ENCODE results near the gene TCEA3.
A peak's percentile ranks its signal among the peaks of the same experiment; 100 is the strongest.

The TCEA3 gene

GRCh38 chr1:23369335-23370013, 55.1 kb downstream of the TCEA3 start, which contains the start of gene ZNF436:
ZNF436 (minus strand) TSS chr1:23369836; CDS start chr1:23368005, 1,831 bp downstream.
- no peak for DNase-seq (ENCODE audit: low read depth in 3 of 3, low spot score in 1 of 3)

GRCh38 chr1:23368562-23369334, 55.8 kb downstream of the TCEA3 start:
- peak; percentile 55 to 70 (median 70) for DNase-seq (ENCODE audit: low read depth in 3 of 3, low spot score in 1 of 3)

DNA sequence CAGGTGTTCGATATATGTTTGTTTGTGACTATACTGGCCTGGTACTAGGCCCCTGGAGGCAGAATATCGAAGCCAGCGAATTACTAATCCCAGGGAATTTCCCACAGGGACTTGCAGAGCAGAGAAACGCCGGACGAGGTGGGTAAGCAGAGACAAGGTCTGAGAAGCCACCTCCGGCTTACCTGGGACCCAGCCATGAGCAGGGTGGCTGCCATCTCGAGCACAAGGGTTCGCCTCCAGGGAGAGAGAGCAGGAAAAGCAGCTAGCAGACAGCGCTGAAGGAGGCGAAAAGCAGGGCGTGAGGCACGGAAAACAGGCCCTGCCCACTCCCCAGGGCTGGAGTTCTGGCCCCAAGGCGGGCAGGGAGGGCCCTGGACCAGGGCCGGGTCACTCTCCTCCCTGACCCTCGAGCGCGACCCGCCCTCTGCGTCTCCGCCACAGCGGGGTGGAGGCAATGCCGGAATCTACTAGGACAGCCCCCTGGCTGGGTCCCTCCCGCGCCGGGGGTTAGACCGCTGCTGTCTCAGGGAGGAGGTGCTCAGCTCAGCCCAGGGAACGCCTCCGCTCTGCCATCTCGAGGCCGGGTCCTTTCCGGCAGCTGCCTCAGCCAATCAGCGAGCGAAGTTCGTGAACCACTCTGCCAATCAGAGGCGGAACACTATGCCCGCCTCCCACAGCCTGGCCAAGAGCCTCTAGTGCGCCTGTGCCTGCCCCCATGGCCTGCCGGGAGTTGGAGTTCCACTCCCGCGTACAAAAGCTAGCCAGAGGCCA, 56.6 kb downstream of the TCEA3 start:
- peak; percentile 90 to 95 (median 94) for DNase-seq (ENCODE audit: low read depth in 3 of 3, low spot score in 1 of 3)

GRCh38 chr1:23367451-23367790, 57.1 kb downstream of the TCEA3 start:
- DNase-seq (ENCODE audit: low read depth in 3 of 3, low spot score in 1 of 3), result no peak

DNA sequence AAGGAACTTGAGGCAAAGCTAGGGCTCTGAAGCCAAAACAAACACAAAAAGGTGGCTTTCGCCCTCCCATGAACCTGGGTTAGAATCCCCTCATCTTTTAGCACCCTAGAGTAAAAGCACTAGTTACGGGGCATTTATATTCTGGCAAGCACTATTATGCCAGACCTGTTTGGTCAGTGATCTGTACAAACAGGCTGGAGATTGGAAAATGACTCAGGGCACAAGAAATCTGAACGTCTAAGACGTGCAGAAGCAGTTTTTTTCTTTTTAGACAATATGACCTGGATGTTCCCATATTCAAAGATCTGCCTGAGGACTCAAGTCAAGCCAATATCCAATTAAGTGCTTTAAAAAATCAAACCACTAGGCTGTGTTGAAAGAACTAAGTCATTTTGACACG, 58.0 kb downstream of the TCEA3 start:
- DNase-seq (ENCODE audit: low read depth in 3 of 3, low spot score in 1 of 3), result no peak

DNA sequence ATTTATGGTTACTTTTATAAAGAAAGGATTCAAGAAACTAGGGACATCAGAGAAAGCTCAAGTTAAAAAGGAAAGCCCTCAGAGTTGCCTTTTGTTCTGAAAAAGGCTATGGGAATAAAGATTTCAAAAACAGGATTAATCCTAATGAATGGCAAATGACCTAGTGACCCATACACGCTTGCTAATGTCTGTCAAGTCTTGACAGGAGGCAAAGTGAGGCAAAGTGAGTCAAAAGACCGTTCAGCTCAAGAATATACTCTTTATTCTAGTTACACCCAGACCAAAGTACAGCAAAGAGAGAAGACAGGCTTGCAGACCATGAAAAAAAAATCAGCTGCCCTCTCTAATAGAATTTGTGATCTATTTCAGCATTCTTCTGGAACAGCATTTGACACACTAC, 58.4 kb downstream of the TCEA3 start:
- no peak for DNase-seq (ENCODE audit: low read depth in 3 of 3, low spot score in 1 of 3)

DNA sequence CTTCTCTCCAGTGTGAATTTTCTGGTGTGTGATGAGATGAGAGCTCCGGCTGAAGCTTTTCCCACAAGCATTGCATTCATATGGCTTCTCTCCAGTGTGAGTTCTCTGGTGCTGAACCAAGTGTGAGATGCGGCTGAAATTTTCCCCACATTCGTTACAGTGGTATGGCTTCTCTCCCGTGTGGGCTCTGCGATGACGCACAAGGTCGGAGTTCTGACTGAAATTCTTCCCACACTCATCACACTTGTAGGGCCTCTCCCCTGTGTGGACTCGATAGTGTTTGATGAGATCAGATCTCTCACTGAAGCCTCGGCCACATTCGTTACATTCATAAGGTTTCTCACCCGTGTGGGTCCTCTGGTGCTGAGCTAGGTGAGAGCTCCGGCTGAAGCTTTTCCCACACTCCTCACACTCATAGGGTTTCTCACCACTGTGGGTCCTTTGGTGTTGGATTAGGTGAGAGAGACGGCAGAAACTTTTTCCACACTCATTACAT, 62.3 kb downstream of the TCEA3 start:
- no peak for DNase-seq (ENCODE audit: low read depth in 3 of 3, low spot score in 1 of 3)

DNA sequence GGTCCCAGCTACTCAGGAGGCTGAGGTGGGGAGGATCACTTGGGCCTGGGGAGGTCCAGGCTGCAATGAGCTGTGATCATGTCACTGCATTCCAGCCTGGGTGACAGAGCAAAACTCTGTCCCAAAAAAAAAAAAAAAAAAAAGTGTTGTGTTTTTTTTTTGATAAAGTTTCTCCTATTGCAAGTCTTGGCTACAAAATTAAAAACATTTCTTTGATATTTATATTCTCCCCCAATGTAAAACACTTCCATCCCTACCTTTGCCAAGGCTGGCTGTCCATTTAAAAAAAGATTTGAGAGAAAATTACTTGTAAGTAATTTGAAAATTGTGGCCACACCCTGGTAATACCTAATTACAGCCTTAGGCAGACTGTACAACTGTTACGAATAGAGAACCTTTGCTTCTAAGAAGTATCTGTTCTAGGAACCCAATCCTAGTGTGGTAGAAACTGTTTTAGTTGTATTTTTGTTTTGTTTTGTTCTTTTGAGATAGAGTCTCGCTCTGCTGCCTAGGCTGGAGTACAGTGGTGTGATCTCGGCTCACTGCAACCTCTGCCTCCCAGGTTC, 66.2 kb downstream of the TCEA3 start:
- no peak for DNase-seq (ENCODE audit: low read depth in 3 of 3, low spot score in 1 of 3)

GRCh38 chr1:23357138-23357908, 67.2 kb downstream of the TCEA3 start:
- DNase-seq (ENCODE audit: low read depth in 3 of 3, low spot score in 1 of 3), result no peak

DNA sequence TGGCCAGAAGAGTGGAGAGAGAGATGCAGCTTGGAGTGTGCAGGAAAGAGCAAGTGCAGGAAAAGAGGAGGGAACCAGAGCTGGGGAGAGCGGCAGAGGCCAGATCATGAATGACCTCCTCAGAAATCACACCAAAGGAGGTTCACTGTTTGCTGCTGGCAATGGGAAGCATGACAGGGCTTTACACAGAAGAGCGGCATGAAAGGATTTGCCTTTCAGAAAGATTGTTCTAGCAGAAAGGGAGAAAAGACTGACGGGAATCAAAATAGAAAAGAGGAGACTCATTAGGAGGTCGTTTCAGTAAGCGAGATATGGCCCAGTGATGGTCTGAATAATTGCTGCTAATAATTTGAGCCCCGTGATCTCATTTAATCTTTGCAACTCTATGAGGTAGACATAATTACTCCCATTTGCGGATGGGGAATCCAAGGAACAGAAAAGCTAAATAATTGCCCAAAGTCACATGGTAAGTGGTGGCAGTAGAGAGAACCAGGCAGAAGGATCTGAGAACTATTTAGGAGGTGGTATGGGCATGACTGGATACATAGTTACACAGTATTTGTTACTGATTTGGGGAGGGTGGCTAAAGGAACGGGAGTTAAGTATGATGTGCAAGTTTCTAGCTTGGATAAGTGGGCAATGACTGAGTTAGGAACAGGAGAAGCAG, 67.9 kb downstream of the TCEA3 start:
- no peak for DNase-seq (ENCODE audit: low read depth in 3 of 3, low spot score in 1 of 3)

DNA sequence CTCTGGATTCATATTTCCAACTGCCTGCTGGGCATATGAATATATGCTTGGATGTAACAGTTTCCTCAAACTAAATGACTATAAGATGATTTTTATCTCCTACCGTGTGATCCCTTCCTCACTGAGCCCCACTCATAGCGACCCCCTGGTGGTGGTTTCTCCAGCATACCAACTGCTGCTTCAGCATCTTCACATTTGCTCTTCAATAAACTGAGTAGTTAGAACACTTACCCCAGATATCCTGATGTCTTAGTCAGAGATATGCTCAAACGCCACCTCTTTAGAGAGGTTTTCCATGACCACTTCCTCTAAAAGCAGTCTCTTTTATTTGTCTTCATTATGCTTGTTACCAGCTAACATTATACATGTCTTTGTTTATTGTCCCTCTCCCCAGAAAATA, 70.3 kb downstream of the TCEA3 start:
- DNase-seq (ENCODE audit: low read depth in 3 of 3, low spot score in 1 of 3), result no peak

DNA sequence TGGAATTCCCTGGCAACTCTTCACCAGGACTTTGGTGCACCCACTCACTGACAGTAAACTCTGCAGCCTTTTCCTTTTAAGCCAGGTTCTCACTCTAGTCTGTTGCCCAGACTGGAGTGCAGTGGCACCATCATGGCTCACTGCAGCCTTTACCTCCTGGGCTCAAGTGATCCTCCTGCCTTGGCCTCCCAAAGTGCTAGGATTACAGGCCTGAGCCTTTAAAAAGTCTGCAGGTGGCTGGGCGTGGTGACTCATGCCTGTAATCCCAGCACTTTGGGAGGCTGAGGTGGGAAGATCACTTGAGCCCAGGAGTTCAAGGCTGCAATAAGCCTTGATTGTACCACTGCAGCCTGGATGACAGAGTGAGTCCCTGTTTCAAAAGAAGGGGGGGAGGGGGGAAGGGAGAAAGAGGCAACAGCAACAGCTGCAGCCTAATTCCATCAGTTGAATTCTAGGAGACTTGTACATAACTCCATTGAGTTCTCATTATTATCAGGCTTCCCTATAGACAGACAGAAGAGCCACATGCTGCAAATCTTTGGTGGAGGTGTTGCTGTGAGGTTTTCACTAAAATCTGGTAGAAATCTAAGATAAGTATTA, 72.4 kb downstream of the TCEA3 start:
- DNase-seq (ENCODE audit: low read depth in 3 of 3, low spot score in 1 of 3), result no peak

GRCh38 chr1:23345920-23346319, 78.6 kb downstream of the TCEA3 start:
- DNase-seq (ENCODE audit: low read depth in 3 of 3, low spot score in 1 of 3), result no peak

DNA sequence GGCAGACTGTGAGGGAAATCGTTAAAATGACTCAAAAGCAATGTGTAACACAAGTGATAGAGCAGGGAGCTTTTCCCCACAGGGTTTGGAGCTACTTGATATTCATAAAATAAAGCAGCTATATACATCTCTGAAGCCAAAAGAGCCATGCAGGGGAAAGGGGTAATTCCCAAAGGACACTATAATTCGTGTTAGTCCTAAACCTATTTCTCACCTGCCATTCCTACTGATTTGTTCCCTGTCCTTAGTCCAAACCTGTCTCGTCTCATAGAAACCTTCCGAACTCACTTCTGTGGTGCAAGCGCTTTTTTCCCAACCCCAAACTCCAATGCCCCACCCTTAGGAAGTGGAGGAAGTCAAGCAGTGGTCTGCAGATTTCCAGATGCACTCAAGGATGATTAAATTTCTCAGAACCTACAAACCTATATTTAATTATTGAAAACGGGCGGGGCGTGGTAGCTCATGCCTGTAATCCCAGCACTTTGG, 79.5 kb downstream of the TCEA3 start:
- DNase-seq (ENCODE audit: low read depth in 3 of 3, low spot score in 1 of 3), result no peak

GRCh38 chr1:23344111-23344986, 80.2 kb downstream of the TCEA3 start, which contains the start of gene HNRNPR:
HNRNPR (minus strand) TSS chr1:23344284; CDS start chr1:23341008, 3,276 bp downstream.
- peak; percentile 97 to 98 (median 98) for DNase-seq (ENCODE audit: low read depth in 3 of 3, low spot score in 1 of 3)

- DNase-seq (ENCODE audit: low read depth in 3 of 3, low spot score in 1 of 3), result peak in 2 of 3 donors; percentile 3 to 31
Observed at GRCh38 chr1:23343221-23344110, 81.1 kb downstream of the TCEA3 start.

DNA sequence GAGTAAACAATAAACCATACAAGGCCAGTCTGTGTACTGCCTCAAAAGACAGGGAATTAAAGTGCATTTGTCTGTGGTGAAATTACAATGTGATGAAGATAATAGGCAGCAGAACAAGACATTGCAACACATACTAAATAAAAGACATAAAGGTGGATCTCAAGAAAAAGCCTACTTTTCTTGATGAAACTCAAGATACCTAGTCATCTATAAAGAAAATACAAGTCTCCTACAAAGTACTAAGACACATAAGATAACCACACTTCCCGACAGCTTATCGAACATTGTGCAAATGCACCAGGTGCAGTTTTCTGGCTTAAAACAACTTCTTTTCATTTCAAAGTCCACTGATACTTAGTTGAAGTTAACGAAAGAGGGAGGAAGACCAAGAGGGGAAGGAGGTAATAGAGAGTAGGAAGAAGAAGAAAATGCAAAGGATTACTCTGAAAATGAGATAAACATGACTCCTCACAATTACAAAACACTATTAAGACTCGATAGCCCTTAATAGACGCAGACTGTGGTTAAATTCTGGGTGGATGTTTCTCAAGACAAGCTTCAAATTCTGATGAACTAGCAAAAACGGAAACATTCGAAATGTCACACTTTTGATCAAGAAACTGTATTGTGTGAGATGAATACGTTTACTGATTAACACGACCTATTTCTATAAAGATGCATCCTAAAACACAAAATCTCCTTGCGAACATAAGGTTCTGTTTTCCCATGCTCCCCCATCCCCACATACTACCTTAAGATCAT, 82.4 kb downstream of the TCEA3 start:
- no peak for DNase-seq (ENCODE audit: low read depth in 3 of 3, low spot score in 1 of 3)

Data from stimulated activated CD4-positive, alpha-beta T cell treated with anti-CD3 and anti-CD28 coated beads, TNF-alpha, amount 100 ng/mL, for 1 hour (primary cell).